Measurements from ENCODE around the gene CD63.

Gene CD63

GRCh38 chr12:55713721-55714120 lies 15.1 kb downstream of the CD63 start:
- Histone ChIP-seq H3K9me3 (ENCODE audit: insufficient read depth, low read depth, low read length) (no peaks in the 10 kb centered on the region), H3K9ac (ENCODE audit: low read depth, low read length, poor library complexity, severe bottlenecking) (no peak overlapping the region), H2AFZ (ENCODE audit: low read length) (no peak overlapping the region), H3K4me3 (ENCODE audit: low read length, poor library complexity, severe bottlenecking) (no peak overlapping the region), H3F3A (ENCODE audit: low read depth) (no peaks in the 10 kb centered on the region), H3K4me1 (ENCODE audit: insufficient read depth, low read length, poor library complexity, severe bottlenecking) (peaks cover 25% of the 10 kb centered on the region), H3K79me2 (ENCODE audit: insufficient read depth, low read length) (peaks cover 23% of the 10 kb centered on the region; the same call in 1 of the 2 replicates), H3K4me2 (ENCODE audit: low read depth, low read length, poor library complexity, severe bottlenecking) (no peak overlapping the region), H3K9me2 (replicated peaks; ENCODE audit: low read depth, low read length) (no peaks in the 10 kb centered on the region), H3K27me3 (ENCODE audit: insufficient read depth, low read length, poor library complexity, severe bottlenecking) (no peaks in the 10 kb centered on the region), H4K20me1 (ENCODE audit: insufficient read depth, low read length, poor library complexity, severe bottlenecking) (no peaks in the 10 kb centered on the region), H3K36me3 (ENCODE audit: insufficient read depth, low read length) (no peaks in the 10 kb centered on the region)
- TF ChIP-seq CTCF (conservative IDR thresholded peaks at IDR 0.05; ENCODE audit: low read length): no peak

DNA sequence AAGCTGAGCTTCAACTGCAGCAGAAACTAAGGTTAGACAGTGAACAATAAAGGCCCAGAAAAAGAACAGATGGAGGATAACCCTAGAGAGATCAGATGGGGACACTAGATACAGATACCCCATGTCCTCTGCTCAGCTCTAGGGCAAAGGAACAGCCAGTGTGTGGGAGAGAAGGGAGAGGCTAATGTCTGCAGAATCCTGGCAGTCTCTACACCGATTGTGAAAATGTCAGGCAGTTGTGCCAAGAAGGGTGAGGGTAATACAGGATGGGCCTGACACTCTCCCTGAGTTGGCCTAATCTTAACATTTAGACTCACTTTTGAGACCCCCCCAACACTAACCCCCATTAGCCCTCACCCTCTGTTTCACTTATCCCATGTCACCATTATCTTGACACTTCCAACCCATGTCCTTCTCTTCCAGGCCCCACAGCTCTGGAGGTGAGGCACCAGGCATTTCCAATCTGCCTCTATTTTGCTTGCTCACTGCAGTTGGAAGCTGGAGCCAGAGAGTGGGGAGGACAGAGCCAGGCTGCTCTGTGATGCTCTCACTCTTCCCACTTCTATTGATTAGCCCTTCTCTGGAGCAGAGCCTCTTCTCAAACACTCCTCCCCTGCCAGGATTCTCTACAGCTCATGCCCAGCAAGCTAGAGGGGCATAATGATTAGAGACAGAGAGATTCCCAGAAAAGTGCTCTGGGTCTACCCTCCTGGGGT lies 16.0 kb downstream of the CD63 start:
- H3K4me1 ChIP-seq (ENCODE audit: insufficient read depth, low read length, poor library complexity, severe bottlenecking): peaks cover 32% of the 10 kb centered on the region
- no peak overlapping the region for H3K4me2 ChIP-seq (ENCODE audit: low read depth, low read length, poor library complexity, severe bottlenecking)
- H2AFZ ChIP-seq (ENCODE audit: low read length): no peak overlapping the region
- no peak overlapping the region for H3K9ac ChIP-seq (ENCODE audit: low read depth, low read length, poor library complexity, severe bottlenecking)
- H3K36me3 ChIP-seq (ENCODE audit: insufficient read depth, low read length): no peaks in the 10 kb centered on the region
- no peaks in the 10 kb centered on the region for H3K9me2 ChIP-seq (replicated peaks; ENCODE audit: low read depth, low read length)
- H3F3A ChIP-seq (ENCODE audit: low read depth): no peaks in the 10 kb centered on the region
- H3K27me3 ChIP-seq (ENCODE audit: insufficient read depth, low read length, poor library complexity, severe bottlenecking): no peaks in the 10 kb centered on the region
- H4K20me1 ChIP-seq (ENCODE audit: insufficient read depth, low read length, poor library complexity, severe bottlenecking): no peaks in the 10 kb centered on the region
- H3K4me3 ChIP-seq (ENCODE audit: low read length, poor library complexity, severe bottlenecking): no peak overlapping the region
- peaks cover 14% of the 10 kb centered on the region; the same call in 1 of the 2 replicates for H3K79me2 ChIP-seq (ENCODE audit: insufficient read depth, low read length)
- TF ChIP-seq EZH2phosphoT487 (IDR thresholded peaks at IDR 0.05; ENCODE audit: borderline replicate concordance): no peak
- no peak for TF ChIP-seq CTCF (conservative IDR thresholded peaks at IDR 0.05; ENCODE audit: low read length)
- H3K9me3 ChIP-seq (ENCODE audit: insufficient read depth, low read depth, low read length): no peaks in the 10 kb centered on the region

GRCh38 chr12:55711786-55712553 lies 16.8 kb downstream of the CD63 start:
- Histone ChIP-seq H3K9me2 (replicated peaks; ENCODE audit: low read depth, low read length) (no peaks in the 10 kb centered on the region), H3F3A (ENCODE audit: low read depth) (no peaks in the 10 kb centered on the region), H3K4me2 (ENCODE audit: low read depth, low read length, poor library complexity, severe bottlenecking) (no peak overlapping the region), H3K9me3 (ENCODE audit: insufficient read depth, low read depth, low read length) (no peaks in the 10 kb centered on the region), H3K4me1 (ENCODE audit: insufficient read depth, low read length, poor library complexity, severe bottlenecking) (peaks cover 25% of the 10 kb centered on the region), H2AFZ (ENCODE audit: low read length) (no peak overlapping the region), H3K36me3 (ENCODE audit: insufficient read depth, low read length) (no peaks in the 10 kb centered on the region), H4K20me1 (ENCODE audit: insufficient read depth, low read length, poor library complexity, severe bottlenecking) (no peaks in the 10 kb centered on the region), H3K79me2 (ENCODE audit: insufficient read depth, low read length) (peaks cover 5% of the 10 kb centered on the region; the same call in 1 of the 2 replicates), H3K4me3 (ENCODE audit: low read length, poor library complexity, severe bottlenecking) (no peak overlapping the region), H3K9ac (ENCODE audit: low read depth, low read length, poor library complexity, severe bottlenecking) (no peak overlapping the region), H3K27me3 (ENCODE audit: insufficient read depth, low read length, poor library complexity, severe bottlenecking) (no peaks in the 10 kb centered on the region)
- no peak for TF ChIP-seq CTCF (conservative IDR thresholded peaks at IDR 0.05; ENCODE audit: low read length)
- TF ChIP-seq EZH2phosphoT487 (IDR thresholded peaks at IDR 0.05; ENCODE audit: borderline replicate concordance): no peak
